Measurements from ENCODE around the gene IMPDH1. TPM values are rescaled to one million over a fixed set of nuclear protein-coding genes. Genes with fewer than 3 reads are reported as not detected.
A peak's percentile ranks its signal among the peaks of the same experiment; 100 is the strongest.

The IMPDH1 gene
- total RNA-seq, 1 donor from 2014 or later = 52.3 TPM

- no peak for TF ChIP-seq POLR2A (IDR thresholded peaks at IDR 0.05)
- no peak for TF ChIP-seq POLR2AphosphoS5 (IDR thresholded peaks at IDR 0.05; ENCODE audit: insufficient read depth in 1 of 2, low read depth in 1 of 2)
- TF ChIP-seq CTCF (IDR thresholded peaks at IDR 0.05) = no peak
- peaks cover 0 to 8% of the 10 kb centered on the region in 2 donors for H3K36me3 ChIP-seq
- no peak overlapping the region for H3K27ac ChIP-seq
- no peak overlapping the region for H3K4me3 ChIP-seq
- no peak for DNase-seq (ENCODE audit: extremely low spot score in 2 of 2)
- H3K27me3 ChIP-seq = no peaks in the 10 kb centered on the region
- H3K4me1 ChIP-seq = peaks cover 5% of the 10 kb centered on the region
- intact Hi-C loops (cut with DNase I) = loop anchor here (5.0 kb wide), 1 partner anchor 41 kb away; no protein-coding TSS in a partner anchor
- no peaks in the 10 kb centered on the region for H3K9me3 ChIP-seq
Observed at GRCh38 chr7:128388145-128388485, 21.7 kb downstream of the IMPDH1 start.

GRCh38 chr7:128387216-128388144, 22.3 kb downstream of the IMPDH1 start:
- Histone ChIP-seq H3K27ac (no peak overlapping the region), H3K36me3 (peaks cover 0 to 5% of the 10 kb centered on the region in 2 donors), H3K27me3 (no peaks in the 10 kb centered on the region), H3K9me3 (no peaks in the 10 kb centered on the region), H3K4me3 (no peak overlapping the region), H3K4me1 (peaks cover 5% of the 10 kb centered on the region)
- TF ChIP-seq CTCF (IDR thresholded peaks at IDR 0.05) (peak; percentile 63 to 75 (median 72)), POLR2AphosphoS5 (IDR thresholded peaks at IDR 0.05; ENCODE audit: insufficient read depth in 1 of 2, low read depth in 1 of 2) (no peak), POLR2A (IDR thresholded peaks at IDR 0.05) (no peak)
- intact Hi-C loops (cut with DNase I) = loop anchor here (5.0 kb wide), 1 partner anchor 40 kb away; no protein-coding TSS in a partner anchor
- no peak for DNase-seq (ENCODE audit: extremely low spot score in 2 of 2)

- H3K27me3 ChIP-seq = no peaks in the 10 kb centered on the region
- H3K4me1 ChIP-seq = peaks cover 10% of the 10 kb centered on the region
- no peak overlapping the region for H3K4me3 ChIP-seq
- no peaks in the 10 kb centered on the region for H3K9me3 ChIP-seq
- no peak for TF ChIP-seq POLR2A (IDR thresholded peaks at IDR 0.05)
- TF ChIP-seq CTCF (IDR thresholded peaks at IDR 0.05) = no peak
- no peak for TF ChIP-seq POLR2AphosphoS5 (IDR thresholded peaks at IDR 0.05; ENCODE audit: insufficient read depth in 1 of 2, low read depth in 1 of 2)
- H3K36me3 ChIP-seq = peaks cover 0 to under 1% of the 10 kb centered on the region in 2 donors
- intact Hi-C loops (cut with DNase I) = loop anchor here (5.0 kb wide), 1 partner anchor 39 kb away; no protein-coding TSS in a partner anchor
- no peak overlapping the region for H3K27ac ChIP-seq
- no peak for DNase-seq (ENCODE audit: extremely low spot score in 2 of 2)
Observed at GRCh38 chr7:128385988-128386925, 23.5 kb downstream of the IMPDH1 start.

GRCh38 chr7:128384726-128385125, 25.1 kb downstream of the IMPDH1 start:
- peaks cover 10% of the 10 kb centered on the region for H3K4me1 ChIP-seq
- H3K27me3 ChIP-seq = no peaks in the 10 kb centered on the region
- no peak overlapping the region for H3K4me3 ChIP-seq
- no peak for TF ChIP-seq POLR2A (IDR thresholded peaks at IDR 0.05)
- TF ChIP-seq POLR2AphosphoS5 (IDR thresholded peaks at IDR 0.05; ENCODE audit: insufficient read depth in 1 of 2, low read depth in 1 of 2) = no peak
- TF ChIP-seq CTCF (IDR thresholded peaks at IDR 0.05) = no peak
- no peaks in the 10 kb centered on the region for H3K9me3 ChIP-seq
- no peak overlapping the region for H3K27ac ChIP-seq
- H3K36me3 ChIP-seq = no peaks in the 10 kb centered on the region
- no peak for DNase-seq (ENCODE audit: extremely low spot score in 2 of 2)
- intact Hi-C loops (cut with DNase I) = loop anchor here (5.0 kb wide), 1 partner anchor 37 kb away; no protein-coding TSS in a partner anchor

All from vagina (tissue), 2 donors.